WTC11 (cell line): ENCODE data around the gene PHOSPHO1. TPM values are rescaled to one million over a fixed set of nuclear protein-coding genes. Genes with fewer than 3 reads are reported as not detected.

Experiments
- ATAC-seq: fragments of 200-7000 bp; cut with Tn5 transposase; 2 replicates; pipeline ENCODE4 v1.10.0; 2021; ENCODE audit warnings: mild to moderate bottlenecking, moderate library complexity
- CTCF ChIA-PET: fragments of 300-600 bp; sonication (Branson Sonifier 250); formaldehyde crosslinking; loops from one replicate; lab custom pipeline; 2021; ENCODE audit warnings: antibody characterized with exemption; lab: Charles Lee
- POLR2A ChIA-PET: fragments of 350-600 bp; sonication (Branson Sonifier 250); formaldehyde crosslinking; loops from one replicate; lab custom pipeline; 2021; ENCODE audit warnings: antibody characterized with exemption; lab: Charles Lee
- DNase-seq: peaks from one replicate; pipeline ENCODE4 v3.0.0; 2021; ENCODE audit warnings: low spot score
- H3K27ac Mint-ChIP-seq: 2 replicates; pipeline ENCODE4 v1.8.0; 2021; ENCODE audit warnings: mixed read lengths
- H3K27me3 Mint-ChIP-seq: 2 replicates; pipeline ENCODE4 v1.8.0; 2021; ENCODE audit warnings: low read depth, mild to moderate bottlenecking, moderate library complexity, mixed read lengths
- H3K36me3 Mint-ChIP-seq: 2 replicates; pipeline ENCODE4 v1.8.0; 2021; ENCODE audit warnings: mixed read lengths
- H3K4me1 Mint-ChIP-seq: 2 replicates; pipeline ENCODE4 v1.8.0; 2022; ENCODE audit warnings: mixed read lengths
- H3K4me3 Mint-ChIP-seq: 2 replicates; pipeline ENCODE4 v1.8.0; 2021; ENCODE audit warnings: mild to moderate bottlenecking, moderate library complexity, mixed read lengths
- H3K9me3 Mint-ChIP-seq: 2 replicates; pipeline ENCODE4 v1.8.0; 2021; ENCODE audit warnings: mixed read lengths
- EMX1 ChIP-seq: fragments of 250-450 bp; sonication (Bioruptor Pico); IDR thresholded peaks from 2 replicates; pipeline ENCODE4 v1.8.0; 2021; ENCODE audit warnings: mild to moderate bottlenecking
- GRHL2 ChIP-seq: fragments of 250-450 bp; sonication (Bioruptor Pico); IDR thresholded peaks from 2 replicates; pipeline ENCODE4 v1.8.0; 2022; ENCODE audit warnings: mild to moderate bottlenecking, moderate library complexity; ENCODE audit not compliant: insufficient replicate concordance, severe bottlenecking
- MYBL2 ChIP-seq: sonication (generic); formaldehyde crosslinking; IDR thresholded peaks from 2 replicates; pipeline ENCODE4 v1.8.1; 2023; ENCODE audit warnings: mild to moderate bottlenecking, moderate library complexity, missing genetic modification reagents
- NFATC4 ChIP-seq: fragments of 250-450 bp; sonication (Bioruptor Pico); IDR thresholded peaks from 2 replicates; pipeline ENCODE4 v1.9.0; 2021; ENCODE audit warnings: mild to moderate bottlenecking
- NR1H2 ChIP-seq: sonication (generic); formaldehyde crosslinking; IDR thresholded peaks from 2 replicates; pipeline ENCODE4 v1.9.0; 2021; ENCODE audit warnings: mild to moderate bottlenecking, moderate library complexity, missing genetic modification reagents
- NR2C2 ChIP-seq: sonication (generic); formaldehyde crosslinking; IDR thresholded peaks from 2 replicates; pipeline ENCODE4 v1.8.0; 2022; ENCODE audit warnings: mild to moderate bottlenecking, missing genetic modification reagents
- OVOL2 ChIP-seq: fragments of 250-450 bp; sonication (Bioruptor Pico); IDR thresholded peaks from 2 replicates; pipeline ENCODE4 v1.9.0; 2021; ENCODE audit warnings: mild to moderate bottlenecking, borderline replicate concordance
- ZNF423 ChIP-seq: fragments of 250-450 bp; sonication (Bioruptor Pico); IDR thresholded peaks from 2 replicates; pipeline ENCODE4 v2.1.2; 2022; ENCODE audit warnings: mild to moderate bottlenecking, moderate library complexity
- total RNA-seq: library from RNA; stranded (reverse); gene quantifications from 3 replicates; pipeline ENCODE4 v1.2.3, GENCODE V29; 2021
- TF ChIP-seq, protein P1 (sequence below): sonication (generic); formaldehyde crosslinking; IDR thresholded peaks from 2 replicates; pipeline ENCODE4 v1.8.0; 2023; ENCODE audit warnings: missing genetic modification reagents
- TF ChIP-seq, protein P2 (sequence below): sonication (generic); formaldehyde crosslinking; IDR thresholded peaks from 2 replicates; pipeline ENCODE4 v1.8.1; 2023; ENCODE audit warnings: mild to moderate bottlenecking, missing genetic modification reagents
- TF ChIP-seq, protein P3 (sequence below): sonication (generic); formaldehyde crosslinking; conservative IDR thresholded peaks from 2 replicates; pipeline ENCODE4 v1.8.1; 2022; ENCODE audit warnings: mild to moderate bottlenecking, missing genetic modification reagents
- TF ChIP-seq, protein P4 (sequence below): sonication (generic); formaldehyde crosslinking; IDR thresholded peaks from 2 replicates; pipeline ENCODE4 v1.8.0; 2022; ENCODE audit warnings: mild to moderate bottlenecking, missing genetic modification reagents
- TF ChIP-seq, protein P5 (sequence below): sonication (generic); formaldehyde crosslinking; IDR thresholded peaks from 2 replicates; pipeline ENCODE4 v1.8.0; 2022; ENCODE audit warnings: mild to moderate bottlenecking, missing genetic modification reagents
- TF ChIP-seq, protein P6 (sequence below): sonication (generic); formaldehyde crosslinking; IDR thresholded peaks from 2 replicates; pipeline ENCODE4 v1.8.0; 2023; ENCODE audit warnings: mild to moderate bottlenecking, missing genetic modification reagents
- TF ChIP-seq, protein P7 (sequence below): sonication (generic); formaldehyde crosslinking; IDR thresholded peaks from 2 replicates; pipeline ENCODE4 v1.8.1; 2023; ENCODE audit warnings: mild to moderate bottlenecking, missing genetic modification reagents, moderate library complexity

Gene PHOSPHO1
- total RNA-seq, 1 experiment from 2014 or later, result 0.81 TPM

DNA sequence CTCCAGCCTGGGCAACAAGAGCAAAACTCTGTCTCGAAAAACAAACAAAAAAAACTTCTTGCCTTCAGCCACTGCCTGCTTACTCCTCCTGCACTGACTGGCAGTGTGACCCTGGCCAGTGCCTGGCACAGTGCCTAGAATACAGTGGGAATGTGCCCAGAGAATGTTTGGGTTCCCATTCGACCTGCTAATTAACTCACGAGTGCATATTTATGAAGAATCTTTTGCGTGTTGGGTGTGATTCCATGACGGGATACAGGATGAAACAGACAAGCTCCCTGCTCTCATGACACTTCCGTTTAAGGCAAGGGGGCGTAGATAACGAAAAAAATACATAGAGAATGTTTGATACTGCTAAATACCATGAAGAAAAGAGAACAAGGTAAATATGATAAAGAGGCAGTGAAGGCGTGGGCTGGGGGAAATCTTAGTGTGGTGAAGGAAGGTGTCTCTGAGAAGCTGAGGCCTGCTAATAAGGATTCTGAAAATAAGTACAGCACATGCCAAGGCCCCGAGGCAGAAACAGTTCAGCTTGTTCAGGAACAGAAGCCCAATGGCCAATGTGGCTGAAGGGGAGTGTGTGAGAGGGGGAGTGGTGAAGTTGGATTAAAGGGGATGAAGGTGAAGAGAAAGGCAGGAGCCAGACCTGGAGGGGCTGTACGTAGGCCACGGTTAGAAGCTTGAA lies 15.8 kb downstream of the PHOSPHO1 start (continued):
- TF ChIP-seq, protein P1, sequence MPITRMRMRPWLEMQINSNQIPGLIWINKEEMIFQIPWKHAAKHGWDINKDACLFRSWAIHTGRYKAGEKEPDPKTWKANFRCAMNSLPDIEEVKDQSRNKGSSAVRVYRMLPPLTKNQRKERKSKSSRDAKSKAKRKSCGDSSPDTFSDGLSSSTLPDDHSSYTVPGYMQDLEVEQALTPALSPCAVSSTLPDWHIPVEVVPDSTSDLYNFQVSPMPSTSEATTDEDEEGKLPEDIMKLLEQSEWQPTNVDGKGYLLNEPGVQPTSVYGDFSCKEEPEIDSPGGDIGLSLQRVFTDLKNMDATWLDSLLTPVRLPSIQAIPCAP (CRISPR knock-in tag), result no peak
- TF ChIP-seq, protein P2, sequence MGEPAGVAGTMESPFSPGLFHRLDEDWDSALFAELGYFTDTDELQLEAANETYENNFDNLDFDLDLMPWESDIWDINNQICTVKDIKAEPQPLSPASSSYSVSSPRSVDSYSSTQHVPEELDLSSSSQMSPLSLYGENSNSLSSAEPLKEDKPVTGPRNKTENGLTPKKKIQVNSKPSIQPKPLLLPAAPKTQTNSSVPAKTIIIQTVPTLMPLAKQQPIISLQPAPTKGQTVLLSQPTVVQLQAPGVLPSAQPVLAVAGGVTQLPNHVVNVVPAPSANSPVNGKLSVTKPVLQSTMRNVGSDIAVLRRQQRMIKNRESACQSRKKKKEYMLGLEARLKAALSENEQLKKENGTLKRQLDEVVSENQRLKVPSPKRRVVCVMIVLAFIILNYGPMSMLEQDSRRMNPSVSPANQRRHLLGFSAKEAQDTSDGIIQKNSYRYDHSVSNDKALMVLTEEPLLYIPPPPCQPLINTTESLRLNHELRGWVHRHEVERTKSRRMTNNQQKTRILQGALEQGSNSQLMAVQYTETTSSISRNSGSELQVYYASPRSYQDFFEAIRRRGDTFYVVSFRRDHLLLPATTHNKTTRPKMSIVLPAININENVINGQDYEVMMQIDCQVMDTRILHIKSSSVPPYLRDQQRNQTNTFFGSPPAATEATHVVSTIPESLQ (CRISPR knock-in tag), result no peak

DNA sequence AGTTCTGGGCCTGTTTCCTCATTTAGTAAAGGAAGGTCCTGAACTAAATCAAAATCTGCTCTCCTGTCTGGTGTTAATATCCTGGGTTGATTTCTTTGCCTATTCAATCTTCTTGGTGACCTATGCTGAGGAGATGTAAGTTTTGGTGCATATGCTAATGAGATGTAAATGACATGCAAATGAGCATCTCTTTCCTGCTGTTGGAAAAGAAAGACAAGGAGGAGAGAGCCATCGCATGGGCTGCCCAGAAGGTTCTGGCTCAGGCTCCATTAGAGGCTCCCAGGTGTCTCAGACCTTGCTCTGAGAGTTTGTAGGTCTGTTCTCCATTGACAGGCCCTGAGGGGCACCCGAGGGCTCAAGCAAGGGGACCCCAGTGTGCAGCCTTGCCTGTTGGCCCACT lies 16.7 kb downstream of the PHOSPHO1 start:
- TF ChIP-seq, protein P3, sequence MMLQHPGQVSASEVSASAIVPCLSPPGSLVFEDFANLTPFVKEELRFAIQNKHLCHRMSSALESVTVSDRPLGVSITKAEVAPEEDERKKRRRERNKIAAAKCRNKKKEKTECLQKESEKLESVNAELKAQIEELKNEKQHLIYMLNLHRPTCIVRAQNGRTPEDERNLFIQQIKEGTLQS (CRISPR knock-in tag), result no peak
- no peak for TF ChIP-seq MYBL2 (CRISPR knock-in tag)
- Mint-ChIP-seq H3K9me3 (no peaks in the 10 kb centered on the region), H3K4me3 (no peak overlapping the region), H3K27ac (no peak overlapping the region), H3K27me3 (peaks cover 12% of the 10 kb centered on the region; the same call in 1 of the 2 replicates), H3K36me3 (no peaks in the 10 kb centered on the region), H3K4me1 (peaks cover 55% of the 10 kb centered on the region)
- DNase-seq (no peak), ATAC-seq (no peak)
- ChIA-PET CTCF (interaction anchor here (1.3 kb wide), 1 partner anchor 63 kb away, joined by 3 read pairs; no protein-coding TSS in a partner anchor), POLR2A (interaction anchor here (0.6 kb wide), 1 partner anchor 287 kb away, joined by 3 read pairs; no protein-coding TSS in a partner anchor)

DNA sequence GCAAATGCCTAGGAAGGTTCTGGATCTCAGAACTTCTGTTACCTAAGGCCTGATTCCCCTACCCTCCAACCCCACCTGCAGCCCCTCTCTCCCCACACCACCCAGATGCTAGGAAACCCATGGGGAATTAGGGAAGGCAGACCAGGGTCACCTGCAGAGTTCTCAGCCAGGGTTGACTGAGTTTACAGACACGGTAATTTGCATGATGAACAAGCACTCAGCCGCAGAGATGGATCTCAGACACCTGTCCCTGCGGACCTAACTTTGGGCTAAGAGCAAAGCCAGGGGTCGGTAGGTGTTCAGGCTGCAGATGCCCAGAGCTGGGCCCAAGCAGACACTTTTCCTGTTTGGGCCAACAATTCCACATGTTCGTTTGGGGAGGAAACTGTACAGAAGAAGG lies 17.2 kb downstream of the PHOSPHO1 start:
- DNase-seq (no peak), ATAC-seq (no peak)
- CTCF ChIA-PET, result interaction anchor here (1.3 kb wide), 1 partner anchor 33 kb away, joined by 3 read pairs; no protein-coding TSS in a partner anchor
- Mint-ChIP-seq H3K4me1 (peaks cover 54% of the 10 kb centered on the region), H3K27me3 (peaks cover 11% of the 10 kb centered on the region; the same call in 1 of the 2 replicates)
- no peak for TF ChIP-seq NR2C2 (CRISPR knock-in tag)
- no peak for TF ChIP-seq OVOL2 (CRISPR knock-in tag)
- no peak for TF ChIP-seq GRHL2
- TF ChIP-seq, protein P4, sequence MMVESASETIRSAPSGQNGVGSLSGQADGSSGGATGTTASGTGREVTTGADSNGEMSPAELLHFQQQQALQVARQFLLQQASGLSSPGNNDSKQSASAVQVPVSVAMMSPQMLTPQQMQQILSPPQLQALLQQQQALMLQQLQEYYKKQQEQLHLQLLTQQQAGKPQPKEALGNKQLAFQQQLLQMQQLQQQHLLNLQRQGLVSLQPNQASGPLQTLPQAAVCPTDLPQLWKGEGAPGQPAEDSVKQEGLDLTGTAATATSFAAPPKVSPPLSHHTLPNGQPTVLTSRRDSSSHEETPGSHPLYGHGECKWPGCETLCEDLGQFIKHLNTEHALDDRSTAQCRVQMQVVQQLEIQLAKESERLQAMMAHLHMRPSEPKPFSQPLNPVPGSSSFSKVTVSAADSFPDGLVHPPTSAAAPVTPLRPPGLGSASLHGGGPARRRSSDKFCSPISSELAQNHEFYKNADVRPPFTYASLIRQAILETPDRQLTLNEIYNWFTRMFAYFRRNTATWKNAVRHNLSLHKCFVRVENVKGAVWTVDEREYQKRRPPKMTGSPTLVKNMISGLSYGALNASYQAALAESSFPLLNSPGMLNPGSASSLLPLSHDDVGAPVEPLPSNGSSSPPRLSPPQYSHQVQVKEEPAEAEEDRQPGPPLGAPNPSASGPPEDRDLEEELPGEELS (CRISPR knock-in tag), result no peak
- TF ChIP-seq NFATC4 (CRISPR knock-in tag), result no peak
- TF ChIP-seq, all 79 proteins: peak for 0
- H3K27ac Mint-ChIP-seq, result no peak overlapping the region
- H3K36me3 Mint-ChIP-seq, result no peaks in the 10 kb centered on the region
- POLR2A ChIA-PET, result no interaction called here
- no peak overlapping the region for H3K4me3 Mint-ChIP-seq
- no peaks in the 10 kb centered on the region for H3K9me3 Mint-ChIP-seq

DNA sequence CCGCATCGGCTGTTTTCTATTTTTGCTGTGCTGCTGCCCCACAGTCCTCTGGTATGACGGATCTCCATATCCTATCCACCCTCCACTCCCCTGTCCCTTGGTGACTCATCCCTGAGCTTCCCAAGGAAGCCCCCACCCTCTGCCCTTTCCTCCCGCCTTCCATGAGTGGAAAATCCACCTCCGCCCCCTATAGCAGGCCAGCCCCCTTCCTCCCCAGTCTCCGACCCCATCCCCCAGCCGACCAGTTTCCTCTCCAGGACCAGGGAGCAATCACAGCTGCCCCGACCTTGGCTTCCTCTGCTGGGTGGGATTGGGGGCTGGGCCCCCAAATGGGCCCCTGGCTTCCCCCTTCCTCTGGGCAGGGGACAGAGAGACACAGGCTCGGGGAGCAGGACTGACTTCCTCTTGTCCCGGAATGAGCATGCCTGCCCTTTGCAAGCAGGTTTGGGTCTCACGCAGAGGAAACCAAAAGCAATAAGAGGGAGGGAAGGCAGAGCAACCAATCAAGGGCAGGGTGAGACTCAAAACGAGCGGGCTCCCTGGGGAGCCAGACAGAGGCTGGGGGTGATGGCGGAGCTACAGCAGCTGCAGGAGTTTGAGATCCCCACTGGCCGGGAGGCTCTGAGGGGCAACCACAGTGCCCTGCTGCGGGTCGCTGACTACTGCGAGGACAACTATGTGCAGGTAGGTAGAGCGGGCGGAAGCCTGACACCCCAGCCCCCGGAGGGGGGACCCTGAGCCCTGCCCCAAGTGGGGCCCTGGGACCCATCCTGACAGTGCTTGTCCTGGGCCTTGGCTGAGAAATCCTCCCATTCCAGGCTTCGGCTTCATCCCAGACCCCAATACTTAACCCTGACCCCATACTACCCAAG lies 20.2 kb downstream of the PHOSPHO1 start, which contains the start of the genes ABI3 and GNGT2:
Gene ABI3, plus strand, starts transcription at position 550 of the 872 bp plus-strand sequence. Its CDS starts 18 bp downstream, at position 568.
Gene GNGT2, minus strand, starts transcription at position 417 of the 872 bp plus-strand sequence. CDS start 3,152 bp downstream, outside the sequence.
- peak; percentile 57 for ATAC-seq
- H3K27ac Mint-ChIP-seq, result no peak within 1 kb of the TSS; the same call in 1 of the 2 replicates
- CTCF ChIA-PET, result interaction anchor here (0.6 to 1.8 kb wide), 6 partner anchors 10 to 326 kb away, joined by 3 to 4 read pairs (median 4); no protein-coding TSS in a partner anchor

More for the DNA sequence above, 20.2 kb downstream of the PHOSPHO1 start, which contains the start of the genes ABI3 and GNGT2:
- peak within 1 kb of the TSS; percentile 20 for H3K4me3 Mint-ChIP-seq
- DNase-seq, result peak; percentile 23
- H3K36me3 Mint-ChIP-seq, result no peaks in the 10 kb centered on the region
- H3K9me3 Mint-ChIP-seq, result no peaks in the 10 kb centered on the region
- peaks cover 15% of the 10 kb centered on the region; the same call in 1 of the 2 replicates for H3K27me3 Mint-ChIP-seq
- POLR2A ChIA-PET, result no interaction called here
- peaks cover 37% of the 10 kb centered on the region for H3K4me1 Mint-ChIP-seq
- TF ChIP-seq, protein P5, sequence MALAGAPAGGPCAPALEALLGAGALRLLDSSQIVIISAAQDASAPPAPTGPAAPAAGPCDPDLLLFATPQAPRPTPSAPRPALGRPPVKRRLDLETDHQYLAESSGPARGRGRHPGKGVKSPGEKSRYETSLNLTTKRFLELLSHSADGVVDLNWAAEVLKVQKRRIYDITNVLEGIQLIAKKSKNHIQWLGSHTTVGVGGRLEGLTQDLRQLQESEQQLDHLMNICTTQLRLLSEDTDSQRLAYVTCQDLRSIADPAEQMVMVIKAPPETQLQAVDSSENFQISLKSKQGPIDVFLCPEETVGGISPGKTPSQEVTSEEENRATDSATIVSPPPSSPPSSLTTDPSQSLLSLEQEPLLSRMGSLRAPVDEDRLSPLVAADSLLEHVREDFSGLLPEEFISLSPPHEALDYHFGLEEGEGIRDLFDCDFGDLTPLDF (CRISPR knock-in tag), result no peak
- TF ChIP-seq EMX1 (no peak), ZNF423 (CRISPR knock-in tag) (peak; percentile 29; the same call in 1 of the 2 replicates), NR1H2 (CRISPR knock-in tag) (no peak)
- TF ChIP-seq, protein P6, sequence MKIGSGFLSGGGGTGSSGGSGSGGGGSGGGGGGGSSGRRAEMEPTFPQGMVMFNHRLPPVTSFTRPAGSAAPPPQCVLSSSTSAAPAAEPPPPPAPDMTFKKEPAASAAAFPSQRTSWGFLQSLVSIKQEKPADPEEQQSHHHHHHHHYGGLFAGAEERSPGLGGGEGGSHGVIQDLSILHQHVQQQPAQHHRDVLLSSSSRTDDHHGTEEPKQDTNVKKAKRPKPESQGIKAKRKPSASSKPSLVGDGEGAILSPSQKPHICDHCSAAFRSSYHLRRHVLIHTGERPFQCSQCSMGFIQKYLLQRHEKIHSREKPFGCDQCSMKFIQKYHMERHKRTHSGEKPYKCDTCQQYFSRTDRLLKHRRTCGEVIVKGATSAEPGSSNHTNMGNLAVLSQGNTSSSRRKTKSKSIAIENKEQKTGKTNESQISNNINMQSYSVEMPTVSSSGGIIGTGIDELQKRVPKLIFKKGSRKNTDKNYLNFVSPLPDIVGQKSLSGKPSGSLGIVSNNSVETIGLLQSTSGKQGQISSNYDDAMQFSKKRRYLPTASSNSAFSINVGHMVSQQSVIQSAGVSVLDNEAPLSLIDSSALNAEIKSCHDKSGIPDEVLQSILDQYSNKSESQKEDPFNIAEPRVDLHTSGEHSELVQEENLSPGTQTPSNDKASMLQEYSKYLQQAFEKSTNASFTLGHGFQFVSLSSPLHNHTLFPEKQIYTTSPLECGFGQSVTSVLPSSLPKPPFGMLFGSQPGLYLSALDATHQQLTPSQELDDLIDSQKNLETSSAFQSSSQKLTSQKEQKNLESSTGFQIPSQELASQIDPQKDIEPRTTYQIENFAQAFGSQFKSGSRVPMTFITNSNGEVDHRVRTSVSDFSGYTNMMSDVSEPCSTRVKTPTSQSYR, result no peak
- TF ChIP-seq, protein P7, sequence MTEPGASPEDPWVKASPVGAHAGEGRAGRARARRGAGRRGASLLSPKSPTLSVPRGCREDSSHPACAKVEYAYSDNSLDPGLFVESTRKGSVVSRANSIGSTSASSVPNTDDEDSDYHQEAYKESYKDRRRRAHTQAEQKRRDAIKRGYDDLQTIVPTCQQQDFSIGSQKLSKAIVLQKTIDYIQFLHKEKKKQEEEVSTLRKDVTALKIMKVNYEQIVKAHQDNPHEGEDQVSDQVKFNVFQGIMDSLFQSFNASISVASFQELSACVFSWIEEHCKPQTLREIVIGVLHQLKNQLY (CRISPR knock-in tag), result no peak
